Measurements from ENCODE around the gene LGI4. TPM values are rescaled to one million over a fixed set of nuclear protein-coding genes. Genes with fewer than 3 reads are reported as not detected.
"Not testable (repeated sequence)": the region's sequence is repeated elsewhere in the genome, so short reads cannot be mapped to it uniquely, and the experiment has no call there.

Gene LGI4
- total RNA-seq, 6 experiments from 2014 or later, result 0.08 to 0.17 (median 0.10) TPM; not detected in 1

- no peaks in the 10 kb centered on the region for H3K9me3 Mint-ChIP-seq
- no peak for TF ChIP-seq CTCF (IDR thresholded peaks at IDR 0.05)
- H3K4me3 Mint-ChIP-seq, result no peak overlapping the region
- no peak for DNase-seq
- H3K36me3 Mint-ChIP-seq (ENCODE audit: low read depth), result no peaks in the 10 kb centered on the region
- peaks cover 42% of the 10 kb centered on the region for H3K27me3 Mint-ChIP-seq (ENCODE audit: insufficient read depth)
- peaks cover 14% of the 10 kb centered on the region for H3K4me1 Mint-ChIP-seq (ENCODE audit: low read depth)
- no peak overlapping the region for H3K27ac Mint-ChIP-seq
Measured at GRCh38 chr19:35133826-35134225, 1.0 kb downstream of the LGI4 start.

GRCh38 chr19:35132254-35132653 is 2.6 kb downstream of the LGI4 start:
- Mint-ChIP-seq H3K4me3 (no peak overlapping the region), H3K36me3 (ENCODE audit: low read depth) (no peaks in the 10 kb centered on the region), H3K27me3 (ENCODE audit: insufficient read depth) (peaks cover 37% of the 10 kb centered on the region), H3K4me1 (ENCODE audit: low read depth) (peaks cover 6% of the 10 kb centered on the region), H3K27ac (no peak overlapping the region), H3K9me3 (no peaks in the 10 kb centered on the region)
- no peak for TF ChIP-seq CTCF (IDR thresholded peaks at IDR 0.05)
- no peak for DNase-seq

GRCh38 chr19:35130761-35131720 is 3.8 kb downstream of the LGI4 start:
- Mint-ChIP-seq H3K27me3 (ENCODE audit: insufficient read depth) (peaks cover 31% of the 10 kb centered on the region), H3K4me3 (no peak overlapping the region), H3K27ac (no peak overlapping the region), H3K9me3 (no peaks in the 10 kb centered on the region), H3K4me1 (ENCODE audit: low read depth) (peaks cover 6% of the 10 kb centered on the region), H3K36me3 (ENCODE audit: low read depth) (no peaks in the 10 kb centered on the region)
- DNase-seq, result no peak
- TF ChIP-seq CTCF (IDR thresholded peaks at IDR 0.05), result no peak

- not testable (repeated sequence) for H3K36me3 Mint-ChIP-seq (ENCODE audit: low read depth); H3K4me3 Mint-ChIP-seq; H3K27ac Mint-ChIP-seq; DNase-seq; H3K9me3 Mint-ChIP-seq
- Mint-ChIP-seq H3K27me3 (ENCODE audit: insufficient read depth) (peaks cover 34% of the 10 kb centered on the region), H3K4me1 (ENCODE audit: low read depth) (peaks cover 11% of the 10 kb centered on the region)
Measured at GRCh38 chr19:35129724-35130274, 5.1 kb downstream of the LGI4 start.

- no peak overlapping the region for H3K4me3 Mint-ChIP-seq
Measured at GRCh38 chr19:35128398-35129057, 6.3 kb downstream of the LGI4 start.

More at GRCh38 chr19:35128398-35129057, 6.3 kb downstream of the LGI4 start:
- H3K9me3 Mint-ChIP-seq, result no peaks in the 10 kb centered on the region
- no peaks in the 10 kb centered on the region for H3K36me3 Mint-ChIP-seq (ENCODE audit: low read depth)
- H3K4me1 Mint-ChIP-seq (ENCODE audit: low read depth), result peaks cover 20% of the 10 kb centered on the region
- no peak overlapping the region for H3K27ac Mint-ChIP-seq
- DNase-seq, result no peak
- H3K27me3 Mint-ChIP-seq (ENCODE audit: insufficient read depth), result peaks cover 29% of the 10 kb centered on the region
- no peak for TF ChIP-seq CTCF (IDR thresholded peaks at IDR 0.05)

Measured in HFFc6 (cell line).